Endothelial cell of umbilical vein (primary cell): ENCODE results near the gene CFAP69. TPM values are rescaled to one million over a fixed set of nuclear protein-coding genes. Genes with fewer than 3 reads are reported as not detected.

Experiments
- BruUV-seq: library from RNA; stranded (reverse); fragments of 400-500 nt; replicated peaks from 2 replicates; lab custom pipeline; 2021; lab: Mats Ljungman, UMichigan
- CTCF ChIA-PET: fragments of 300-600, 350-600 bp; sonication (Branson Sonifier 250); formaldehyde crosslinking; loops from one replicate; lab custom pipeline; 2021; ENCODE audit warnings: antibody characterized with exemption, inconsistent platforms; lab: Charles Lee
- POLR2A ChIA-PET: fragments of 300-600, 350-600 bp; sonication (Branson Sonifier 250); formaldehyde crosslinking; loops from one replicate; lab custom pipeline; 2021; ENCODE audit warnings: antibody characterized with exemption, inconsistent platforms; lab: Charles Lee
- DNase-seq: peaks from one replicate; pipeline ENCODE4 v3.0.0-alpha.2; 2011; ENCODE audit warnings: low read depth, low spot score
- FAIRE-seq: peaks from 2 replicates; lab custom pipeline; 2011; peaks lifted over from hg19 to GRCh38; lab: Jason Lieb, UNC
- H2AFZ ChIP-seq: 2 replicates; pipeline ENCODE4 v1.6.0; 2012; ENCODE audit warnings: low read depth, low read length, control low read depth, inconsistent platforms
- H3K27ac ChIP-seq: 2 replicates; pipeline ENCODE4 v1.5.1; 2011; ENCODE audit warnings: low read depth, mild to moderate bottlenecking, control low read depth, low read length, moderate library complexity; ENCODE audit not compliant: insufficient read depth
- H3K27me3 ChIP-seq, 2 experiments: 2 replicates each; pipeline versions ENCODE4 v1.6.0 to v1.6.1; 2011; ENCODE audit warnings: low read length in 2 of 2, mixed read lengths in 1 of 2; ENCODE audit not compliant: control insufficient read depth in 2 of 2, insufficient read depth in 2 of 2
- H3K36me3 ChIP-seq, 2 experiments: 2 replicates in 1 of 2; 3 replicates in 1 of 2; pipeline ENCODE4 v1.5.1; 2011; ENCODE audit warnings: low read length in 2 of 2, mild to moderate bottlenecking in 1 of 2, moderate library complexity in 1 of 2; ENCODE audit not compliant: control insufficient read depth in 2 of 2, insufficient read depth in 2 of 2; ENCODE audit errors: extremely low read depth in 1 of 2
- H3K4me1 ChIP-seq: 3 replicates; pipeline ENCODE4 v1.5.1; 2011; ENCODE audit warnings: mild to moderate bottlenecking, low read length; ENCODE audit not compliant: control insufficient read depth, insufficient read depth; ENCODE audit errors: extremely low read depth
- H3K4me2 ChIP-seq: 2 replicates; pipeline ENCODE4 v1.6.1; 2011; ENCODE audit warnings: low read length, control low read depth, mixed read lengths; ENCODE audit not compliant: insufficient read depth
- H3K4me3 ChIP-seq, 3 experiments: fragments of 200-600 bp in 1 of 3; sonication (generic), shearing (Covaris generic) in 1 of 3; replicated peaks in 1 of 3; 2 replicates each; pipeline ENCODE4 v1.5.1; 2011 to 2016; ENCODE audit warnings: control low read depth in 3 of 3, low read length in 3 of 3, mild to moderate bottlenecking in 2 of 3, inconsistent platforms in 1 of 3, low read depth in 1 of 3, moderate library complexity in 1 of 3; ENCODE audit not compliant: insufficient read depth in 1 of 3
- H3K79me2 ChIP-seq: 2 replicates; pipeline ENCODE4 v1.6.0; 2012; ENCODE audit warnings: low read length, inconsistent platforms; ENCODE audit not compliant: control insufficient read depth, insufficient read depth
- H3K9ac ChIP-seq: replicated peaks from 2 replicates; pipeline ENCODE3; 2011; ENCODE audit warnings: low read length, control low read depth; ENCODE audit not compliant: insufficient read depth; ENCODE audit errors: extremely low read depth
- H3K9me1 ChIP-seq: replicated peaks from 3 replicates; pipeline ENCODE4 v1.6.0; 2011; ENCODE audit warnings: mild to moderate bottlenecking, low read length; ENCODE audit not compliant: control insufficient read depth, insufficient read depth; ENCODE audit errors: extremely low read depth
- H3K9me3 ChIP-seq: replicated peaks from 2 replicates; pipeline ENCODE4 v1.5.1; 2012; ENCODE audit warnings: low read length, inconsistent platforms; ENCODE audit not compliant: control insufficient read depth, insufficient read depth
- H4K20me1 ChIP-seq: replicated peaks from 2 replicates; pipeline ENCODE3; 2011; ENCODE audit warnings: mild to moderate bottlenecking, low read length; ENCODE audit not compliant: control insufficient read depth, insufficient read depth; ENCODE audit errors: extremely low read depth
- CTCF ChIP-seq, 2 donors: IDR thresholded peaks; 1 replicate in 1 of 2; 2 replicates in 1 of 2; pipeline ENCODE4 v1.5.1; 2011; ENCODE audit warnings: low read length in 2 of 2, mild to moderate bottlenecking in 2 of 2, moderate library complexity in 2 of 2, control low read depth in 1 of 2, inconsistent platforms in 1 of 2, low read depth in 1 of 2; ENCODE audit not compliant: insufficient read depth in 1 of 2; ENCODE audit errors: extremely low read depth in 1 of 2
- EZH2 ChIP-seq: IDR thresholded peaks from 2 replicates; pipeline ENCODE4 v1.6.1; 2012; ENCODE audit warnings: borderline replicate concordance, low read depth, mild to moderate bottlenecking, moderate library complexity, low read length, inconsistent platforms; ENCODE audit not compliant: severe bottlenecking
- FOS ChIP-seq: IDR thresholded peaks from 2 replicates; pipeline ENCODE4 v1.6.1; 2011; ENCODE audit warnings: mild to moderate bottlenecking, low read length, moderate library complexity, borderline replicate concordance; ENCODE audit not compliant: insufficient read depth
- GATA2 ChIP-seq: IDR thresholded peaks from 2 replicates; pipeline ENCODE4 v1.7.0; 2011; ENCODE audit warnings: low read depth, mild to moderate bottlenecking, moderate library complexity, mixed read lengths, low read length; ENCODE audit not compliant: insufficient read length, insufficient read depth
- JUN ChIP-seq: IDR thresholded peaks from 2 replicates; pipeline ENCODE4 v1.6.1; 2011; ENCODE audit warnings: borderline replicate concordance, low read depth; ENCODE audit not compliant: insufficient read length, insufficient read depth
- MAX ChIP-seq: IDR thresholded peaks from 2 replicates; pipeline ENCODE4 v1.6.1; 2011; ENCODE audit not compliant: insufficient read depth, insufficient read length
- MYC ChIP-seq: IDR thresholded peaks from one replicate; pipeline ENCODE4 v1.6.1; 2011; ENCODE audit warnings: mild to moderate bottlenecking, low read depth, low read length
- POLR2A ChIP-seq: IDR thresholded peaks from 2 replicates; pipeline ENCODE4 v1.6.1; 2012; ENCODE audit warnings: low read depth, mild to moderate bottlenecking, control low read depth, low read length
- POLR2AphosphoS5 ChIP-seq: IDR thresholded peaks from 2 replicates; pipeline ENCODE4 v1.6.1; 2012; ENCODE audit warnings: low read depth, mild to moderate bottlenecking, control low read depth, low read length, moderate library complexity; ENCODE audit not compliant: insufficient read depth
- dilution Hi-C: fragments of 300-500 bp; cut with MboI; formaldehyde crosslinking; loops from one replicate; pipeline ENCODE4 v1.15.0; 2019; ENCODE audit warnings: low sequenced_read_pairs; ENCODE audit not compliant: extremely low pct_ligation_motif_present
- intact Hi-C: fragments of 100-400 bp; cut with micrococcal nuclease; formaldehyde crosslinking; loops from one replicate; pipeline ENCODE4 v1.10.0; 2022
- polyA plus RNA-seq, 4 experiments: library from polyadenylated mRNA; depleted of rRNA in 3 of 4; stranded (reverse) in 3 of 4; unstranded in 1 of 4; fragments of >200 nt; gene quantifications; 2 replicates each; pipeline versions ENCODE4 v1.2.1 to v1.2.3, GENCODE V29; 2011 to 2012; ENCODE audit warnings: missing spikeins in 1 of 4
- total RNA-seq: library from RNA; stranded (reverse); gene quantifications from 2 replicates; pipeline ENCODE4 v1.2.3, GENCODE V29; 2021

CFAP69 gene
- total and polyA plus RNA-seq, 2 donors (not counting 3 experiments of a cell fraction or from before 2014, with no cell fraction given), result 0.81 to 4.4 TPM

- no peaks in the 10 kb centered on the region for H3K79me2 ChIP-seq
- CTCF ChIA-PET, result interaction anchor here (0.8 to 1.3 kb wide), 4 partner anchors 9 to 97 kb away, joined by 3 to 4 read pairs (median 4); partner anchors contain the start of gene STEAP1
- H3K9ac ChIP-seq, result no peak overlapping the region
- H2AFZ ChIP-seq, result no peak overlapping the region
- dilution Hi-C loops (no loop called here), intact Hi-C loops (no loop called here)
- peak; percentile 6 for DNase-seq
- BruUV-seq, result no TSS peak
- no peak overlapping the region for H3K4me3 ChIP-seq
- H4K20me1 ChIP-seq, result no peaks in the 10 kb centered on the region
- no peaks in the 10 kb centered on the region for H3K36me3 ChIP-seq
- no peak overlapping the region for H3K27ac ChIP-seq
- no peaks in the 10 kb centered on the region for H3K9me1 ChIP-seq
- no peak for FAIRE-seq
- no peaks in the 10 kb centered on the region for H3K9me3 ChIP-seq
- POLR2A ChIA-PET, result no interaction called here
- TF ChIP-seq MYC, result no peak
- no peak for TF ChIP-seq JUN
- TF ChIP-seq GATA2, result no peak
- no peak for TF ChIP-seq POLR2AphosphoS5
- no peak for TF ChIP-seq MAX
- no peak for TF ChIP-seq POLR2A
- TF ChIP-seq CTCF (IDR thresholded peaks at IDR 0.05; ENCODE audit: extremely low read depth in 1 of 2, insufficient read depth in 1 of 2, low read depth in 1 of 2, low read length in 2 of 2), result no peak
- TF ChIP-seq FOS, result no peak
- TF ChIP-seq EZH2, result no peak
- H3K4me1 ChIP-seq, result peaks cover 10% of the 10 kb centered on the region
- no peaks in the 10 kb centered on the region for H3K27me3 ChIP-seq
- no peak overlapping the region for H3K4me2 ChIP-seq
Observed at GRCh38 chr7:90250601-90251303, 5.8 kb downstream of the CFAP69 start.
